Naive thymus-derived CD8-positive, alpha-beta T cell (primary cell): ENCODE results near the gene GJE1. TPM values are rescaled to one million over a fixed set of nuclear protein-coding genes. Genes with fewer than 3 reads are reported as not detected.
"Not testable (repeated sequence)": the region's sequence is repeated elsewhere in the genome, so short reads cannot be mapped to it uniquely, and the experiment has no call there.

Experiments
- ATAC-seq, 2 donors: fragments of 150-1000 bp; cut with Tn5 transposase in 1 of 2; sonication (Bioruptor Pico), chemical (Tn5 transposase) in 1 of 2; 1 replicate in 1 of 2; 2 replicates in 1 of 2; pipeline ENCODE4 v1.10.0; 2021; ENCODE audit warnings: mild to moderate bottlenecking in 2 of 2, moderate library complexity in 2 of 2
- POLR2A ChIA-PET: fragments of 350-600 bp; sonication (Branson Sonifier 250); formaldehyde crosslinking; loops from one replicate; lab custom pipeline; 2021; ENCODE audit warnings: antibody characterized with exemption; lab: Charles Lee
- DNase-seq, 10 donors: peaks; one replicate each; pipeline versions ENCODE4 v3.0.0 to v3.0.0-alpha.2; 2020 to 2022
- H3K27ac Mint-ChIP-seq, 10 donors: one replicate each; pipeline ENCODE4 v1.8.0; 2020 to 2022; ENCODE audit warnings: mild to moderate bottlenecking in 10 of 10, mixed read lengths in 10 of 10, moderate library complexity in 4 of 10, inconsistent platforms in 1 of 10
- H3K27me3 Mint-ChIP-seq, 5 donors: one replicate each; pipeline ENCODE4 v1.8.0; 2021 to 2022; ENCODE audit warnings: mixed read lengths in 5 of 5
- H3K36me3 Mint-ChIP-seq, 3 donors: one replicate each; pipeline ENCODE4 v1.8.0; 2020 to 2022; ENCODE audit warnings: mixed read lengths in 3 of 3, mild to moderate bottlenecking in 2 of 3, inconsistent platforms in 1 of 3
- H3K4me1 Mint-ChIP-seq, 4 donors: one replicate each; pipeline ENCODE4 v1.8.0; 2021 to 2022; ENCODE audit warnings: mixed read lengths in 4 of 4
- H3K4me3 Mint-ChIP-seq, 10 donors: one replicate each; pipeline ENCODE4 v1.8.0; 2020 to 2022; ENCODE audit warnings: mild to moderate bottlenecking in 10 of 10, mixed read lengths in 10 of 10, moderate library complexity in 6 of 10, inconsistent platforms in 1 of 10
- H3K9me3 Mint-ChIP-seq, 9 donors: one replicate each; pipeline ENCODE4 v1.8.0; 2020 to 2022; ENCODE audit warnings: mixed read lengths in 9 of 9, mild to moderate bottlenecking in 3 of 9, inconsistent platforms in 1 of 9, moderate library complexity in 1 of 9
- polyA plus RNA-seq, 3 donors: library from polyadenylated mRNA; unstranded; fragments of 300-500 nt; fragmentation: Illumina TruSeq; gene quantifications; one replicate each; pipeline ENCODE4 v1.2.3, GENCODE V29; 2021
- total RNA-seq, 8 experiments: library from RNA in 2 of 8; stranded (reverse) in 2 of 8; gene quantifications; one replicate each; pipeline ENCODE4 v1.2.3 and lab custom pipeline; 2021 to 2026

Gene GJE1
- total RNA-seq: not detected
- polyA plus RNA-seq: not detected
- total RNA-seq (lab: John Stamatoyannopoulos, UW): 0 reads per million in 6 experiments

DNA sequence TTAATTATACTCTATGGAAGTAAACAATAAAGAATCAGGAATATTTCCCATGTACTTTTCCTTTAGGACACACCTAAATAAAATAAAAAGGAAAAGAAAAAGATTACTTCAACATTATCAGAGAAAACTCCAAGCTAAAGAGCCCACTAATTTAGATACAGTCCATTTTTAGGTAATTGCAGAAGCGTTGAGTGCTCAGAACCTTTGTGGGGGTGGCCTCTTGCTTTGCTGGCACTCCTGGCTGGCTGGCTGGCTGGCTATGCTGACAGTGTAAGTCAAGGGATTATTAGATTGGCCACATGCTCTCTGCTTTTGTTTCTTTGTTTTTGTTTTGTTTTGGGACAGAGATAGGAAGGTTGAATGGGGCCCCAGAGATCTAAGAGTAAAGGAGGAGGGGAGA, at the start of gene GJE1:
GJE1 (plus strand) TSS at position 301 of the 400 bp plus-strand sequence. CDS start 234 bp downstream, outside the sequence.
- H3K36me3 Mint-ChIP-seq: peaks cover 0 to 4% (median 2%) of the 10 kb centered on the region in 3 donors
- peaks cover 0 to 4% (median 0%) of the 10 kb centered on the region in 9 donors for H3K9me3 Mint-ChIP-seq
- H3K4me3 Mint-ChIP-seq: no peak within 1 kb of the TSS
- H3K27ac Mint-ChIP-seq: no peak within 1 kb of the TSS
- no peaks in the 10 kb centered on the region for H3K4me1 Mint-ChIP-seq
- peaks cover 15 to 26% (median 22%) of the 10 kb centered on the region in 5 donors for H3K27me3 Mint-ChIP-seq
- ATAC-seq (no peak), DNase-seq (no peak)
- POLR2A ChIA-PET: no interaction called here

DNA sequence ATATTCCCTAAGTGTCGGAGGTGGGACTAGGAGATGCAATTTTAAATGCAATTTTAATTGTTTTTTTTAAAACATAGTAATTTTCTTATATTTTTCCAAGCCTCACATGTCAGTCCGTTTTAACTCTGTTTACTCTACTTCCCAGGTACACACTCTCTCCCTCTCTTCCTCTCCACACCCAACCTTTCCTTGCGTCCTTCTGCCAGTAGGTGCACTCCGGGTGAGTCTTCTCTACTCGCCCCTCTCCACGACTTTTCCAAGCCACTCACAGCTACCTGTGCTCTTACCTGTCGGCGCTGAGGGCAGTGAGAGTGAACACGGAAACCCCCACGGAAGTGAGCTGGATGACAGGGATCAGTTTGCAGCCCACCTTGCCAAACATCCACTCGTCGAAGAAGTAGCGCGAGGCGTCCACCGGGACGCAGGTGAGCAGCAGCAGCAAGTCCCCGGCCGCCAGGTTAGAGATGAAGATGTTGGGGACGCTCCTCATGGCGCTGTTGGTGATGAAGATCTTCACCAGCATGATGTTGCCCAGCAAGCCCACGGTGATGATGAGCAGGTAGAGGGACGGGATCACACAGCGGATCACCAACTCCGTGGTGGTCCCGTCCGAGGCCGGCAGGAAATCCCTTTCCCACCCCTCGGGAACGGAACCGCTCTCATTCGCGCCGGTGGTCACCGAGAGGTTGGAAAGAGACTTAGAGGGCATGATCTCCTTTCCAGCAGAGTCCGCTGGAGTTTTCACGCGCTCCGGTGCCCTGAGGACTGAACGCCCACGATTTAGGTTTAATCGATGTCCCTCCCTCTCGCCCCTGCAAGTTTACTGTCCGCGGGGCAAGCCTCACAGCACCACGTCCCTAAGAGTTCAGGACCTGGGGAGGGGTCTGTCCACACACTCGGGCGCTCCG, 44.5 kb upstream of the GJE1 start:
- ATAC-seq (no peak), DNase-seq (no peak)
- Mint-ChIP-seq H3K27ac (no peak overlapping the region), H3K9me3 (peaks cover 0 to 3% (median 0%) of the 10 kb centered on the region in 9 donors), H3K4me1 (peaks cover 5 to 11% (median 6%) of the 10 kb centered on the region in 4 donors), H3K4me3 (peak overlapping the region in 9 of 10 donors; percentile 22 to 79 (median 50)), H3K27me3 (peaks cover 18 to 34% (median 21%) of the 10 kb centered on the region in 5 donors), H3K36me3 (peaks cover 0 to 1% (median 0%) of the 10 kb centered on the region in 3 donors)
- POLR2A ChIA-PET: no interaction called here

DNA sequence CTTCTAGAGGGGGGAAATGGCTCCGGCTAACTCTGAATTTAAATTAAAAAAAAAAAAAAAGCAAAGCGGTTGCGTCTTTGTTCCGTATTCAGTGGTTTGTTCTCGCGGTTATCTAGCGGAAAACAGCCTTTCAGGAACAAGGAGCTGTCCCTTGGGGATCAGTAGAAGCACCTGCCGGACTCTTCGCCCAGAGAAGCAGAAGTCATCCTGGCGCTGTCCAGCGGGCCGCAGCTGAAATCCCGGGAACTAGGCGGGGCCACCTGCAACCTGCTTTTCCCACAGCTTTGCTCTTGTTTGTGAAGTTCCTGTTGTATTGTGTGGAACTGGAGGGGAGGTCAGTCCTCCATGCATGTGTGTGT, 43.9 kb upstream of the GJE1 start:
- Mint-ChIP-seq H3K27me3 (peaks cover 17 to 34% (median 19%) of the 10 kb centered on the region in 5 donors), H3K9me3 (peaks cover 0 to 3% (median 0%) of the 10 kb centered on the region in 9 donors), H3K4me1 (peaks cover 5 to 11% (median 6%) of the 10 kb centered on the region in 4 donors), H3K36me3 (peaks cover 0 to 1% (median 0%) of the 10 kb centered on the region in 3 donors), H3K4me3 (peak overlapping the region in 6 of 10 donors; percentile 28 to 79 (median 54)), H3K27ac (no peak overlapping the region)
- DNase-seq (no peak), ATAC-seq (no peak)
- POLR2A ChIA-PET: no interaction called here

DNA sequence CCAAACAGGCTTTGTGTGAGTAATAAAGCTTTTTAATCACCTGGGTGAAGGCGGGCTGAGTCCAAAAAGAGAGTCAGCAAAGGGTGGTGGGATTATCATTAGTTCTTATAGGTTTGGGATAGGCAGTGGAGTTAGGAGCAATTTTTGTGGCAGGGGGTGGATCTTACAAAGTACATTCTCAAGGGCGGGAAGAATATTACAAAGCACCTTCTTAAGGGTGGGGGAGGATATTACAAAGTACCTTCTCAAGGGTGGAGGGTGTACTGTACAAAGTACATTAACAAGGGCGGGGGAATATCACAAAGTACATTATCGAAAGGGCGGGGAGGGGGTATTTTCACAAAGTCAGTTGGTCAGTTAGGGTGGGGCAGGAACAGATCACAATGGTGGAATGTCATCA, 27.9 kb upstream of the GJE1 start:
- DNase-seq, ATAC-seq, H3K9me3 Mint-ChIP-seq, H3K4me3 Mint-ChIP-seq, H3K4me1 Mint-ChIP-seq, POLR2A ChIA-PET, H3K36me3 Mint-ChIP-seq, H3K27ac Mint-ChIP-seq, H3K27me3 Mint-ChIP-seq: not testable (repeated sequence)

DNA sequence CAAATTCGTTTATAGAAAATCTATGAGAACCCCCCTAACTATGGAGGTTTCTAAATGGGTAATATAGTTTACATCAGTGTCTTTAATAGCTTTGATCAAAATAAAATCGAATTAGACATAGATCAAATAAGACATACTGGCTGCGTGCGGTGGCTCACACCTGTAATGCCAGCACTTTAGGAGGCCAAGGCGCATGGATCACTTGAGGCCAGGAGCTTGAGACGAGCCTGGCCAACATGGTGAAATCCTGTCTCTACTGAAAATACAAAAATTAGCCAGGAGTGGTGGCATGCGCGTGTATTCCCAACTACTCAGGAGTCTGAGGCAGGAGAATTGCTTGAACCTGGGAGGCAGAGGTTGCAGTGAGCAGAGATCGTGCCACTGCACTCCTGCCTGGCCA, 21.9 kb upstream of the GJE1 start:
- not testable (repeated sequence) for ATAC-seq, H3K27me3 Mint-ChIP-seq

DNA sequence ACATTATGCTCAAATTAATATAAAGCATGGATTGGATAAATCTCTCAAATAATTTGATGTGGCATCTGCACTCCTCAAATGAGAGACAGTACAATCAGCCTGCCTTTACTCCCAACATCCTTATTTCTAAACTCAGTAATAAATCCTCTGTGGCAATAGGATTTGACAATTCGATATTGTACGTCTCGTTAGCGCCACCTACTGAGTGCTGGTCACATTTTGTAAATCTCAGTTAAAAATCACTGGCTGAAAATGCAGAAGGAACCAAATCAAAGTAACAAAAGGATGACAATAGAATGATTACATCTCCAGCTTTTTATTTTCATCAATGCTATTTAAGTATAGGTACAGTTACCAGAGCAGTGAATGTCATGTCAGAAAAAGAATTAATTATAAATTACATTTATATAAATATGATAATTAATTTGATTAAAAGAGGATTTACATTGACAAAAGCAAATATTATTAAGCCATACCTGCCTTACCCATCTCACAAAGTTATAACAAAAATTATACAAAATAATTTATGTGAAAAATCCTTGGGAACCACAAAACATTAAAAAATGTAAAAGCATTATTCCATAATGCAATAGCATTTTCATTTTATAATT, 20.2 kb upstream of the GJE1 start:
- POLR2A ChIA-PET: no interaction called here

More for the DNA sequence above, 21.9 kb upstream of the GJE1 start:
- H3K4me1 Mint-ChIP-seq, DNase-seq, H3K36me3 Mint-ChIP-seq, POLR2A ChIA-PET, H3K27ac Mint-ChIP-seq, H3K4me3 Mint-ChIP-seq, H3K9me3 Mint-ChIP-seq: not testable (repeated sequence)

DNA sequence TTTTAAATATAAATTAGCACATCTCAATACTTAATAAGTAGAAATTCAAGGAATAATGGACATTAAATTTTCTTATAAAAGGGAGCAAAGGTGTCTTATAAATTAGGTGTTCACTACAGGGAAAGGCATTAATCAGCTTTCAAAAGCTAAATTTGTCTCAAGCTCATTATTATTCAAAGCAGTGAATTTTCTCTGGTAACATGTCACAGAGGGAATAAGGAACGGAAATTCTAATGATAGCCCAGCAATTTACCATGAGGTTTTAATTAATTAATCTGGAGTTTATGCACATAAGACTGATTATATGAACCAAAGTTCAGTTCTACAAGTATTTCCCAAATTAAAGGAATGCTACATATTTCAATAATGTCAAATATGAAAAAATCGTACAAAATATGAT, 15.4 kb upstream of the GJE1 start:
- Mint-ChIP-seq H3K27ac (no peak overlapping the region), H3K4me3 (no peak overlapping the region), H3K27me3 (peaks cover 0 to 8% (median 4%) of the 10 kb centered on the region in 5 donors), H3K4me1 (no peaks in the 10 kb centered on the region), H3K9me3 (no peaks in the 10 kb centered on the region), H3K36me3 (peaks cover 0 to 2% (median 0%) of the 10 kb centered on the region in 3 donors)
- POLR2A ChIA-PET: no interaction called here
- DNase-seq: no peak
- no peak for ATAC-seq

More for the DNA sequence above, 20.2 kb upstream of the GJE1 start:
- peaks cover 0 to 4% (median 4%) of the 10 kb centered on the region in 5 donors for H3K27me3 Mint-ChIP-seq
- no peak overlapping the region for H3K4me3 Mint-ChIP-seq
- ATAC-seq: peak in 1 of 2 donors; percentile 32
- no peak overlapping the region for H3K27ac Mint-ChIP-seq
- peak; percentile 31 to 79 (median 56) for DNase-seq
- H3K9me3 Mint-ChIP-seq: no peaks in the 10 kb centered on the region
- H3K36me3 Mint-ChIP-seq: no peaks in the 10 kb centered on the region
- H3K4me1 Mint-ChIP-seq: peaks cover 0 to 2% (median 0%) of the 10 kb centered on the region in 4 donors

GRCh38 chr6:142118328-142118727, 14.4 kb upstream of the GJE1 start:
- Mint-ChIP-seq H3K4me3 (no peak overlapping the region), H3K27ac (no peak overlapping the region), H3K27me3 (peaks cover 0 to 8% (median 2%) of the 10 kb centered on the region in 5 donors), H3K9me3 (no peaks in the 10 kb centered on the region), H3K36me3 (peaks cover 0 to 2% (median 0%) of the 10 kb centered on the region in 3 donors), H3K4me1 (no peaks in the 10 kb centered on the region)
- ATAC-seq (no peak), DNase-seq (no peak)
- POLR2A ChIA-PET: no interaction called here

- POLR2A ChIA-PET: no interaction called here
- Mint-ChIP-seq H3K27ac (no peak overlapping the region), H3K9me3 (no peaks in the 10 kb centered on the region), H3K27me3 (peaks cover 0 to 8% (median 2%) of the 10 kb centered on the region in 5 donors), H3K4me1 (no peaks in the 10 kb centered on the region), H3K4me3 (no peak overlapping the region), H3K36me3 (peaks cover 0 to 2% (median 0%) of the 10 kb centered on the region in 3 donors)
- DNase-seq (no peak), ATAC-seq (no peak)
Observed at GRCh38 chr6:142118925-142119324, 13.8 kb upstream of the GJE1 start.

- peaks cover 0 to 5% (median 0%) of the 10 kb centered on the region in 5 donors for H3K27me3 Mint-ChIP-seq
- H3K27ac Mint-ChIP-seq: no peak overlapping the region
- DNase-seq (no peak), ATAC-seq (no peak)
- H3K9me3 Mint-ChIP-seq: no peaks in the 10 kb centered on the region
- POLR2A ChIA-PET: no interaction called here
- no peaks in the 10 kb centered on the region for H3K4me1 Mint-ChIP-seq
- no peak overlapping the region for H3K4me3 Mint-ChIP-seq
- peaks cover 0 to 2% (median 0%) of the 10 kb centered on the region in 3 donors for H3K36me3 Mint-ChIP-seq
Observed at GRCh38 chr6:142121342-142121741, 11.4 kb upstream of the GJE1 start.

- DNase-seq (no peak), ATAC-seq (no peak)
- H3K27me3 Mint-ChIP-seq: peaks cover 15 to 26% (median 20%) of the 10 kb centered on the region in 5 donors
- H3K4me1 Mint-ChIP-seq: no peaks in the 10 kb centered on the region
- POLR2A ChIA-PET: no interaction called here
- no peak overlapping the region for H3K4me3 Mint-ChIP-seq
- no peak overlapping the region for H3K27ac Mint-ChIP-seq
- peaks cover 0 to 4% (median 0%) of the 10 kb centered on the region in 9 donors for H3K9me3 Mint-ChIP-seq
- H3K36me3 Mint-ChIP-seq: peaks cover 0 to 4% (median 0%) of the 10 kb centered on the region in 3 donors
Observed at GRCh38 chr6:142130814-142131213, 1.9 kb upstream of the GJE1 start.

- H3K36me3 Mint-ChIP-seq: peaks cover 0 to 4% (median 0%) of the 10 kb centered on the region in 3 donors
- H3K4me3 Mint-ChIP-seq: no peak overlapping the region
- no peaks in the 10 kb centered on the region for H3K4me1 Mint-ChIP-seq
- ATAC-seq (no peak), DNase-seq (no peak)
- H3K27ac Mint-ChIP-seq: no peak overlapping the region
- H3K27me3 Mint-ChIP-seq: peaks cover 2 to 20% (median 12%) of the 10 kb centered on the region in 5 donors
- POLR2A ChIA-PET: no interaction called here
- peaks cover 0 to 4% (median 0%) of the 10 kb centered on the region in 9 donors for H3K9me3 Mint-ChIP-seq
Observed at GRCh38 chr6:142138876-142139275, 6.2 kb downstream of the GJE1 start.

GRCh38 chr6:142141531-142141930, 8.8 kb downstream of the GJE1 start:
- H3K9me3 Mint-ChIP-seq, H3K4me3 Mint-ChIP-seq, H3K36me3 Mint-ChIP-seq, H3K27ac Mint-ChIP-seq, ATAC-seq, DNase-seq: not testable (repeated sequence)
- POLR2A ChIA-PET: interaction anchor here (0.7 kb wide), 1 partner anchor 392 kb away, joined by 3 read pairs; no protein-coding TSS in a partner anchor
- Mint-ChIP-seq H3K27me3 (peaks cover 0 to 20% (median 10%) of the 10 kb centered on the region in 5 donors), H3K4me1 (peaks cover 5 to 11% (median 10%) of the 10 kb centered on the region in 4 donors)
